GM10266 (cell line): Measurements from ENCODE around the gene TMTC1.
"Not testable (repeated sequence)": the region's sequence is repeated elsewhere in the genome, so short reads cannot be mapped to it uniquely, and the experiment has no call there.

Experiments used
- DNase-seq: peaks from one replicate; pipeline ENCODE4 v3.0.0; 2012; ENCODE audit errors: extremely low spot score
- TF ChIP-seq, protein P1 (sequence below): IDR thresholded peaks from 2 replicates; pipeline ENCODE4 v1.5.1; 2012; ENCODE audit warnings: mild to moderate bottlenecking, low read depth; ENCODE audit not compliant: control insufficient read depth, insufficient read depth; ENCODE audit errors: missing control alignments

The TMTC1 gene

DNA sequence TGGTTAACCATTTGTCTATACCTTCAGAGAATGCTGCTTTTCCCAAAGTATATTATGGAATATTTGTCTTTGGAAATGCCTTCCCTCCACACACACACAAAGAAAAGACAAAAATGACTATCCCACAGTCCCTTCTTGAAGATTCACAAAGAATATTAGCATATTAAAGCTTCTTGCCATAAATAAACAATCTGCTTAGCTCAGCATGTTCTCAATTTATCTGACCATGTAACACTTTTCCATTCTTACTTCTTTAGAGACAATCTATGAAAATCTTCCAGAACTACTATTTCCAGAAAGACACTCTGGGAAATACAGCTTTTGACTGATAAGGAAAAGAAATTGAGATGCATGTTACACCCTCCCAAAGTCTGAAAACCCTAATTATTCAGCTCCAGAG, 227.4 kb downstream of the TMTC1 start:
- no peak for DNase-seq
- TF ChIP-seq, protein P1, sequence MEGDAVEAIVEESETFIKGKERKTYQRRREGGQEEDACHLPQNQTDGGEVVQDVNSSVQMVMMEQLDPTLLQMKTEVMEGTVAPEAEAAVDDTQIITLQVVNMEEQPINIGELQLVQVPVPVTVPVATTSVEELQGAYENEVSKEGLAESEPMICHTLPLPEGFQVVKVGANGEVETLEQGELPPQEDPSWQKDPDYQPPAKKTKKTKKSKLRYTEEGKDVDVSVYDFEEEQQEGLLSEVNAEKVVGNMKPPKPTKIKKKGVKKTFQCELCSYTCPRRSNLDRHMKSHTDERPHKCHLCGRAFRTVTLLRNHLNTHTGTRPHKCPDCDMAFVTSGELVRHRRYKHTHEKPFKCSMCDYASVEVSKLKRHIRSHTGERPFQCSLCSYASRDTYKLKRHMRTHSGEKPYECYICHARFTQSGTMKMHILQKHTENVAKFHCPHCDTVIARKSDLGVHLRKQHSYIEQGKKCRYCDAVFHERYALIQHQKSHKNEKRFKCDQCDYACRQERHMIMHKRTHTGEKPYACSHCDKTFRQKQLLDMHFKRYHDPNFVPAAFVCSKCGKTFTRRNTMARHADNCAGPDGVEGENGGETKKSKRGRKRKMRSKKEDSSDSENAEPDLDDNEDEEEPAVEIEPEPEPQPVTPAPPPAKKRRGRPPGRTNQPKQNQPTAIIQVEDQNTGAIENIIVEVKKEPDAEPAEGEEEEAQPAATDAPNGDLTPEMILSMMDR: no peak

DNA sequence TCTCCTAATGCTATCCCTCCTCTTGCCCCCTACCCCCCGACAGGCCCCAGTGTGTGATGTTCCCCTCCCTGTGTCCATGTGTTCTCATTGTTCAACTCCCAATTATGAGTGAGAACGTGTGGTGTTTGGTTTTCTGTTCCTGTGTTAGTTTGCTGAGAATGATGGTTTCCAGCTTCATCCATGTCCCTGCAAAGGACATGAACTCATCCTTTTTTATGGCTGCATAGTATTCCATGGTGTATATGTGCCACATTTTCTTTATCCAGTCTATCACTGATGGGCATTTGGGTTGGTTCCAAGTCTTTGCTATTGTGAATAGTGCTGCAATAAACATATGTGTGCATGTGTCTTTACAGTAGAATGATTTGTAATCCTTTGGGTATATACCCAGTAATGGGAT, 228.3 kb downstream of the TMTC1 start:
- not testable (repeated sequence) for DNase-seq

DNA sequence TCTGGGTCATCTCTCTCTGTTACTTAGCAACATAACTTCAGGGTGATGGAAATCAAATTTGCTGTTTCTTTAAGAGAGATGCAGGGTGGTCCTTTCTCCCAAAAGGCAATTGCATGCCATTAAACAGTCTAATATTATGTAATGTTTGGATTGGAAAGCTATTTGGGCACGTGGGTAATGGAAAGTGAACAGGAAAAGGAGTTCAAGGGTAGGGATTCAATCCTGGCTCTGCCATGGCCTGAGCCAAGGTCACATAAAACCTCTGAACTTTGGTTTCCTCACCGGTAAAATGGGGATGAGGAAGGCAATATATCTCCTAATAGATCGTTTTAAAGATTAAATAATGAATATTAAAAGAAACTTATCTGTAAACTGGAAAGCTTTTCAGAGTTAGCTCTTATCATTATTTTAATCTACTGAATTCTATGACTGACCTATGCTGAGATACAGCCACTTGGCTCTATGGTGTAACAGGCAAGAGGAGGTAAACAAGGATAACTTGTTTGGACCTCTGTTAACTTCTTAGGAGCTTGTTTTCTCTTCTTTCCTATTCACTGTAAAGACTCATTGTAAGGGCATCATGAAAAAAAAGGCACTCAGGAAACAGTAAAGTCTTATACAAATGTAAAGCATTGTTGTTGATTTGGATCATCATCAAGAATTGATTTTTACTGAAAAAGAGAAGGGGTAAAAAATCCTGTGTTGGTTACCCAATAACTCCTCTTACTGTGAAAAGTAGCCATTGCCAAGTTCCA, 230.6 kb downstream of the TMTC1 start:
- no peak for DNase-seq

DNA sequence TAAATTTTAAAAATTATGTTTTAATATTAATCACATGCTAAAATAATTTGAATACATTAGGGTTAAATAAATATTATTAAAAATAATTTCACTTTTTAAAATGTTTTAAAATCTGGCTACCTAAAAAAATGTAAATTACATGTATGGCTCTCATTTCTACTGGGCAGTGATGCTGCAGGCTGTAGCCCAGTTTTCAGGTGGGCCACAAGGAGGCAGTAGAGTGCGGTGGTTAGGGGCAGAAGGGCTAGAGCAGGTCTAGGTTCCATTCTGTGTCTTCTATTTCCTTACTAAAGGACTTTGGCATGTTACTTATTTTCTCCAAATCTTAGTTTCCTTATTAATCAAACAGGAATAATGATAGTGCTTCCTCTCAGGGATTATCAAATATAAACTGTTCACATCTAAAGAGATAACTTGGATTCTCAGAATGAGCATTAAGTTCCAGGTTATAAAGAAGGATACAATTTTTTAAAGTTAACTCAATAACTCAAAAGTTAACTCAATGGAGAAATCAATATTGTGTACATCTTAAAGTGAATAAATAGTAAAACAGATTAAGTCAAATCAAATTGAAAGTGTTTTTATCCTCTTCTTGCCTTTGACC, 231.3 kb downstream of the TMTC1 start:
- TF ChIP-seq, protein P1: peak; percentile 90
- DNase-seq: peak; percentile 53

More for the DNA sequence above, 230.6 kb downstream of the TMTC1 start:
- TF ChIP-seq, protein P1: no peak

DNA sequence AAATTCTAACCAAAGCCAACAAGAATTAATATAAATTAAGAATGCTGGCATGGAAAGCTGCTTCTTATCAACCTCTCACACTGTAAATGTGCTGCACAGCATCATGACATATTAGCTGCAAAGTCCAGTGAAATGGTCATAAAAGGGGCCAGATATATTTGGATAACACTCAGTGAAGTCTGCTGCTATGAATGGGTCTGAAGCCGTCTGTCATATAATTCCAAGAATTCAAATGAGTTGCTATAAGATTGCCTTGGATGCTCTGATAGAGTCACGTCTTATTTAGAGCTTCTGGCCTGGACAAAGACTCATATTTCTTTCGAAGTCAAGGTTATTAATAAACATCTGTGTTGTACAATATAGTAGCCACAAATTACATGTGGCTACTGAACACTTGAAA, 231.9 kb downstream of the TMTC1 start:
- TF ChIP-seq, protein P1: no peak
- DNase-seq: no peak

DNA sequence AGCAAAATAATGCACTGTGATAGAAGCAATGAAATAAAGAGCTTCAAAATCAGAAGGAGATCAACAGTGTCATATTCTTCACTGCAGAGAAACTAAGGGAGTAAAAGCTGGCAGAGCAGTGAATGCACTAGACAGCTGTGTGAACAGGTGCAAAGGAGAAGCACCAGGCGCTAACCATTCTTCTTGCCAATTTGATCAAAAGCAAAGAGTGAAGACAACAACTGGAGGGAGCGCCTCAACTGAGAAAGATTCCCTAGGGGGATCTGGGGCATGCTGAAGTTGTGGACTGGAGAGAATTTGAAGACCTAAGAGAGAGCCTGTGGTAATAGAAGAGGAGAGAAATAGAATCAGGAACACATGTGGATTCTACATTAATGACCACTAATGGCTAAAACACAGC, 235.9 kb downstream of the TMTC1 start:
- DNase-seq: no peak
- TF ChIP-seq, protein P1: no peak

DNA sequence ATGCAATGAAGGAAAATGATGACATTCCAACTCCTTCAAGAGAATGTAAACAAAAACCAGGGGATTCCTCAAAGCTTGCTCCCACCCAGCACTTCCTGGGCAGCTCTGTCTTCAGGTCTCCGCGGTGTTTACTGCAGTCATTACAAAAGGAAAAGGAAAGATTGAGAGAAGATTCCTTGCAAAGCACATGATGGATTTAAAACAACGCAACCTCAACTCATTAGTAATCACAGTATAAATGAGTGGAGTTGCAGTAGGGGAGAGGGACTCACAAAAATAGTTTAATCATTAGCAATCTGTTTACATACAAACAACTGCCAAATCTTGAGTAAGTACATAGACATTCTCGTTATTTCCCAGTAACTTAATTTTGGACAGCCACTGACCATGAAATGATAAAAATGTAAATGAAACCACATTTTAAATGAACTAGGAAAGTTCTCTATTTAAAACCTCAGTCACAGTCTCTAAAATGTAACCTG, 236.6 kb downstream of the TMTC1 start:
- TF ChIP-seq, protein P1: no peak
- no peak for DNase-seq
